HG03432 (cell line): ENCODE results near the gene AGK.
"Not testable (repeated sequence)": the region's sequence is repeated elsewhere in the genome, so short reads cannot be mapped to it uniquely, and the experiment has no call there.

Experiments used
- ATAC-seq: cut with Tn5 transposase; IDR thresholded peaks from one replicate; pipeline ENCODE4 v1.9.1; 2021; ENCODE audit warnings: mild to moderate bottlenecking, moderate library complexity; ENCODE audit not compliant: unreplicated experiment

AGK gene

GRCh38 chr7:141645188-141645587 lies 94.0 kb downstream of the AGK start:
- ATAC-seq: no peak

GRCh38 chr7:141646826-141647480 lies 95.7 kb downstream of the AGK start:
- ATAC-seq: no peak

DNA sequence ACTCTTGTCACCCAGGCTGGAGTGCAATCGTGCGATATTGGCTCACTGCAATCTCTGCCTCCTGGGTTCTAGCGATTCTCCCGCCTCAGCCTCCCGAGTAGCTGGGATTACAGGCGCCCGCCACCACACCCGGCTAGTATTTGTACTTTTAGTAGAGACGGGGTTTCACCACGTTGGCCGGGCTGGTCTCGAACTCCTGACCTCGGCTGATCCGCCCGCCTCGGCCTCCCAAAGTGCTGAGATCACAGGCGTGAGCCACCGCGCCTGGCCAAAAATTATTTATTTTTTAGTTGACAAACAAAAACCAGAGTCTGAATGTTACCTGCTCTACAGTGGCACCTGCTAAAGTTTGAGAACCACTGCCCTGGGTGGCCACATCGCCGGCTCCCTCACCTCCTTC lies 96.5 kb downstream of the AGK start:
- not testable (repeated sequence) for ATAC-seq

DNA sequence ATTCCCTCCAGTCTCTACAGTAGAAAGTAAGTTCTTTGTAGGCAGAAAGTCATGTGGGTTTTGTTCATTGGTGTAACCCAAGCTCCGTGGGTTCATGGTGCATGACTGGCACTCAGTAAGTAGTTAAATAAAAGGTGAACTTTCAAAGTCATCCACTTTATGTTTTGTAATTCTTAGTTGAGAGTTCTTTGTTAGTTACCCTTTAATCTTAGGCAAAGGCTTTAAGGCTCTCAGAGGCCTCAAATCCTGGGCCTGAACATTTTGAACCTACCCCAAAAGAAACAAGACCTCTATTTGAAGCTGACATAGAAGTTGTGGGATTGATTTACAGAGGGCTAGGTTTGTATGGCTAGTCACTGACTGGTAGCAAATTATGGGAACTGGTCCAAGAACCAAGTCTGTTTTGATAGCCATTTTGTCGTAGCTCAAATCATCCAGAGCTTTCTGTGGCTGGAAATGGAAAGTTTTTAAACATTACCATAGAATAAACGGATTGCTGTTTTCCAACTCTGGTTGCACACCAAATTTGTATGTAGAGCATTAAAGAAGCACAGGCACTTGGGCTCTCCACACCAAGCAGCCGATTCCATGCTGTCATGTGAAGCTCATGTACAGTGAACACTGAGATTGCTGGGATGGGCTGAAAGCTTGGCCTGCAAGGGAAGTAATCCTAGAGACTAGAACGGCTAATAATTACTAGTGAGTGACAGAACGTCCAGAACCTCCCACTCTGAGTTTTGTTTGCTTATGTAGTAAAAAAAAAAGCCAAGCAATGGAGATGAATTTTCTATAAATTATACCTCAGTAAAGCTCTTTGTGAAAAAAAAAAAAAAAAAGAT lies 97.3 kb downstream of the AGK start:
- no peak for ATAC-seq

DNA sequence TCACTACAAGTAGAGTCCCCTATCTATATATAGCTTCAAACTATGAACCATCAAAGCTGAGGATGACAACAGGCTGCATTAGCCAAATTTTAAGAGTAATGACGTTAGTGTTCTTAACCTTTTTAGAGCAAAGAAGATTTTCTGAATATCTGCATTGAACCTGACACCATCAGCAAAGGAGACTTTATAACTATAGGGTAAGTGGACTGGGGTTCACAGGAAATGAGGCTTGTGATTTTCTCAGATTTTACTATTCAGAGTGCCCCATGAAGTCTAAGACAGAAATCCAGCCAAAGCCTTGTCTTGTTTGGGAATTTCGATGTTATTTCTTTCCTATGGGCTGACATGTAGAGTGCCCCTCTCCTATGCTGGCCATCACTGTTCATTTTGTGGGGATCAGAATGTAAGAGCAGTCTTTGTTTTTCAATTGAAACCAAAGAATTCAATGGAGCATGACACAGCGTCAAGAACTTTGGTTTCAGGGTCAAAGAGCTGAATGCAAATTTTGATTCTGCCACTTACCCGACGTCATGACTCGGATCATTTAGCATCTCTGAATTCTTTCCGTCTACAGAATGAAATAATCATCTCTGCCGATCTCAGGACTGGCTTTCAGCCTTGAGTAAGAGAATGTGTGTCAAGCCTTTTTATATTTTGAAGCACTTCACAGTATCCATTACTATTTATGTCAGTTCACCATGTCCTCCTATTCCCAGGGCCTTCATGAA lies 98.1 kb downstream of the AGK start:
- ATAC-seq: peak; percentile 78

DNA sequence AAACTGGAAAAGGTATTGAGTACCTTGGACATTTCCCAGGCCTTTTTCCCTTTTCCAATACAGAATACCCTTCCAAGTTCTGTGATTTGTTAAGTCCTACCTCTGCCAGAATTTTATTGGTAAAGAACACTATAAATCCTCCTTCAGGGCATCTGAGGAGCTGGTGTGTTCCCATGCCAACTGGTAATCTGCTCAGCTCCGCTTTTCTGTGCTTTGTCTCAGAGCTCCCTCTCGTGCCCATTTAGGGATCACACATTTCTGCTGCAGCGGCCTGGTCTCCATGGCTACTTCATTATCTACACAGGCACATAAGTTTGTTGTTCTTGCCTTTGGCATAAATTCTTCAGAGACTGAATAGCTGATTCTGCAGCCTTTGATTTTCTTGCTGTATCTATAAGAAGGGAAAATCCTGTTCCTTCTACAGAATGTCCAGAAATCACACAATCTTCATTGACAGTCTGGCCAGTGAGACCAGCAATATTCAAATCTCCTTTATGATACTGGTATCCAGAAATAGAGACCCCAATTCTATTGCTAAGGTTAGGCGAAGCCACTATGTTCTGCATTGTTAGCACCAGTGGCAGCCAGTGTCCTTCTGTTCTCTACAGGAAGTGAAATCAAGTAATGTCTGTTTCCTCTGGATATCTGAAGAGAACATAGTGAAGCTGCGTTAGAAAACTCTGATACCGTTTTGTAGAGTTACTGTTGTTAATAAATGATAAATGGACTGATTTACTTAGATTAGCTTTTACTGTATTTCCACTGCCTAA lies 98.8 kb downstream of the AGK start:
- ATAC-seq: peak; percentile 66

GRCh38 chr7:141651417-141651816 lies 100.2 kb downstream of the AGK start:
- ATAC-seq: no peak

- no peak for ATAC-seq
Observed at GRCh38 chr7:141652691-141653090, 101.5 kb downstream of the AGK start.

GRCh38 chr7:141654551-141654950 lies 103.3 kb downstream of the AGK start:
- peak; percentile 86 for ATAC-seq

DNA sequence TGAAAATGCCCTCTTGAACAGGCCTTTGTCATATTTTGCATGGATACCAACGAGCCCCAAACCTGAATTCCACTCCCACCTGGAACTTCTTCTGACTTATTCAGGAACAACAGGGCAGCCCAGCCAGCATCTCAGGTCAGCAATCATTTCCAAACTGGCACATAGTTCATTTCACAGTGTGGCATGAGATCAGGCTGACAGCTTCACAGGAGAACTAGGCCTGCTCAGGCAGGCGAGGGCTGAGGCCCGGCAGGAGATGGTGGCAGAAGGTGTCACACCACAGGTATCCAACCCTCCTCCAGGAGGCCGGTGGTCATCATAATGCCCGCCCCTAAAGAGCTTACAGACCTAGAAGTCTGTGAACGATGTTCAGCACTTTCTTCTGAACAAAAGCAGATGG lies 108.3 kb downstream of the AGK start:
- no peak for ATAC-seq

DNA sequence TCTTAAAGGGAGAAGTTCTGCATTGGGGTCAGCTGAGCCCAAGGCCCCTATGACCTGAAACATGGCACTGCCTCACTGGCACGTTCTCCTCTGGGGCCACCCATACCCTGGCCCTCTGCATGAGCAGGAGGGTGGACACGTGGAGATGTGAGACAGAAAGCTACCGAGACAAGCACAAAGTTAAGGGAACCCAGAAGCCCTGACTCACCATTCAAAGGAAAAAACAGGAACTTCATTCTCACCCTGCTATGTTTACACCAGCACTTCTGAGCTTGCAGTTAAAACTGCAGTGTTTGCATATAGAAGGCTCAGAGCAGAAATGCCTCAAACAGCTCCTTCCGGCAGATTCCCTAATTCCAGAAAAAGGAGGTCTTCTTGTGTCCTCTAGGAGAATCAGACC lies 109.0 kb downstream of the AGK start:
- no peak for ATAC-seq

DNA sequence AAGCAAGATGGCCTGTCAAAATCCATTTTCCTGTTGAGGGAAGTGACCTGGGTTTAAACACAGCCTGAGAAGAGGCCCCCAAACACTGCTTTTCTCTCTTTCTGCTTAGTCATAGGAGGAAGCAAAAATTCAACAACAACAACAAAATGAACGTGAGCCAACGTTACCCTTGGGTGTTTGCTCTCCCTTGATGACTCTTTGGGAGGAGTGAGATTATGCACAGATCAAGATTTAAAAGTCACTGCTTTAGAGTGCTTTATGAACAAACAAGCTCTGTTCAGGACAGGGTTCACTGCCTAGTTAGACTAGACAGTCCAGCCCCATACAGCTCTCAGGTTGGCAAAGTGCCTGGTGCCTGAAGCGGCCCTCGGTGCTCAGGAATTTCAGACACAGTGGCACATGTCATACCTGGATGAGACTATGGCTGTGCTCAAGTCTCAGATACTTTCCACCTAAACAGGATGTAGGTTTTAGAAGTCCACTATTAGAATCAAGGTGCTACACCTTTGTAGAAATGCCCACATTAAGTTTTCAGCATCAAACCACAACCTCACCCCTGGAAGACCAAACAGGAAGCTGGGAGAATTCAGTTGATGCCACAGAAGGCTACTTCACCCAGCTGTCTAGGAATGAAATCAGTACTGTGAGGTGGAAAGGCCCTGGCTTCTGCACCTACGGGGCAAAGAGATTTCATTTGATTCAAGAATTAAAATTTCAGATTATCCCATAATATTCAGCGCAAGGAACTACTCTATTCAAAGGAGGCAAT lies 112.1 kb downstream of the AGK start:
- no peak for ATAC-seq

DNA sequence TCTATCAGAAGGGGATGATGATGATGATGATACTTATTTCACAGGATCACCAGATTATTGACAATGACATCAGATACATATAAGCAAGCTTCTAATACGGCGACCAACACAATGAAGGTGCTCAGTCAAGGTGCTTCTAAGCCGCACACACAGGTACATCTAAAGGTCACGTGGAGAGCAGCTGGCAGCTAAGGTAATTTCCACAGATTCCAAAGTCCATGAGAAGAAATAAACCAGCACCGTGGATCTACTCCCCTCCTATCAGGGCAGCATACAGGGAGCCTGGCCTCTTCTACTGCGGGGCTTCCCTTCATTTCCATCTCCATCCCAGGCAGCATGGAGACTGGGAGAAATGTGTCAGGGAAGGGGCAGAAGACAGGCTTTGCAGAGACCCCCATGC lies 113.2 kb downstream of the AGK start:
- ATAC-seq: no peak

- ATAC-seq: no peak
Observed at GRCh38 chr7:141665208-141666035, 114.2 kb downstream of the AGK start.

DNA sequence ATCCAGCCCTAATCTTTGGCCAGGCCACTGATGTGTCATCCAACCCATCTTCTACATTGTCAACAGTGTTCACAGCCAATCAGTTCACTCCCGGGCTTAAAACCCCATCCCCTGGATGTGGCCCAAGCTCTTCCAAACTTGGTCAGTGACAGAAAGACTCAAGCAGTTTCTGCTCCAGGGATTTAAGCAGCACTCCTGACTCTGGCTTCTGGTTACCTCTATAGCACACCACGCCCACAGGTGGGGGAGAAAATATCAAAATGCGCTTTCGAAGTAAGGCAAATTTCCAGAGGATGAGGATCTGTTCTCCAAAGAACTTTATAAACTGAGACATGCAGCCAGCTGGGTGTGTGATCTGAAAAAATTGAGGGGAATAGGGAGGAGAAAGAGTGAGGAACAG lies 114.9 kb downstream of the AGK start:
- ATAC-seq: no peak

DNA sequence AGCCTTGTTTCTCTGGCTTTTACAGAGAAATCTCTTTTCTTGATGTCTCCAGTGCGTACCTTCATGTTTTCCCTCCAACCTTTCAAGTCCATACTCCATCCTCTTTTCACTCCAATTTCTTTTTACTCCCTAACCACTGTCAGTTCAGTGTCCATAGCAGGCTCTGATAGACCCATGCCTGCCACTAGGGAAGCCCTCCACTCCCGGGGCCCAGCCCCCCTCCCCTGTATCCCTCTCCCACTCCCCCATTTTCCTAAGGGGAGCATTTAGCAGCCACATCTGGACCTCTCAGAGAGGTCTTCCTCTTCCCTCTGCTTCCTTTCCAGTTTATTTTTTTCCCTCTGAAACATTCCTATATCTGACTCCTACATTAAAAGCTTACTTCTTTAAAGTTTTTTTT lies 117.6 kb downstream of the AGK start:
- ATAC-seq: no peak

DNA sequence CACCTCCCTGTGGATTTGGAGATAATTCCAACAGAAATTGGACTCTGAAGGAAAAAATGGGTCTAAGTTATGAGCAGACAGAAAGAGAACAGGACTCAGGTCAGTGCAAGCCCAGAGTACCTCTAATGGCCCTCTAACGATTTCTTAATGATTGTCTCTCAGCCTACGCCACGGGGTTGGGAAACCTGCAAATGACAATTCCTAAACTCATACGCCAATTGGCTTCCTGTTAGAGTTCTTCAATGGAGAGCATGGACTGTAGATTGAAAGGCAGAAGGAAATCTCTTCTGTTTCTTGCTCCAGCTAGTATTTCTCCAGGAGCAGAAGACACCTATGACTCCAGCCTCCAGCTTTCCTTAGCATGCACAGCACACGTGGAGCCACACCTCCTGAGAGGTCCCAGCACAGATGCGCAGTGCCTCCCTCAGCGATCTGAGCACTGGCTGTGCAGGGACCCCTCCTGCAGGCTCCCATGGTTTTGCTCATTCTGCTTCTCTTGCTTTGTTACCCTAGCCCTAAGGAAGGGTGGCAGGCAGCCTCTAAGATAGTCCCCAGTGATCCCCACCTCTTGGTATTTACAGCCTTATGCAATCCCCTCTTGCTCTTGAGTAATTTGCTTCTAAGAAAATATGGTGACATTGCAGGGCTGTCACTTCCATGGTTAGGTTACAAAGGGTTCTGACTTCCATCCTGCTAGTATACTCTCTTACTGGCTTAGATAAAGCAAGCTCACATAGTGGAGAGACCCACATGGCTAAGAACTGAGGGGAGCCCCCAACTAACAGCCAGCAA lies 120.7 kb downstream of the AGK start:
- ATAC-seq: no peak

DNA sequence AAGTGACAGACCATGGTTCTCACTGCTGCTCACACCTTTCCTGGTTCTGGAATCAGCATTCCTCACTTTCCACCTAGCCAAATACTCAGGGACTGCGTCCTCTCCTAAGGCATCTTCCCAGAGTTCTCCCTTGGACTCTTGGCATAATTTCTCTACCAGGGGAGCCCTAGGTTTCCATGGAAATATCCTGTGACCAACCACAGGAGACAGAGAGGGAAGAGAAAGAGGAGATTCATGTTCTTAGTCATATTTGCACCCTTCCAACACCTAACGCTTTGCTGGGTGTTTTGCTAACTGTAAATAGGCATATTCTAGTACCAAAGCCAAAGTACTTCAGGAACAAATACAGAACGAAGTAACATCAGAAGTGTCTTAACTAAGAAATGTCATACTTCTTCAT lies 122.1 kb downstream of the AGK start:
- ATAC-seq: no peak
